ENCODE data around the gene ASB4.

ASB4 gene

GRCh38 chr7:95472581-95473161, 13.1 kb upstream of the ASB4 start:
- ATAC-seq: no peak
- H3K27ac Mint-ChIP-seq: no peak overlapping the region
- no peaks in the 10 kb centered on the region for H3K9me3 Mint-ChIP-seq
- H3K27me3 Mint-ChIP-seq: no peaks in the 10 kb centered on the region
- H3K4me1 Mint-ChIP-seq: peaks cover 8% of the 10 kb centered on the region
- H3K36me3 Mint-ChIP-seq: no peaks in the 10 kb centered on the region
- H3K4me3 Mint-ChIP-seq: no peak overlapping the region

DNA sequence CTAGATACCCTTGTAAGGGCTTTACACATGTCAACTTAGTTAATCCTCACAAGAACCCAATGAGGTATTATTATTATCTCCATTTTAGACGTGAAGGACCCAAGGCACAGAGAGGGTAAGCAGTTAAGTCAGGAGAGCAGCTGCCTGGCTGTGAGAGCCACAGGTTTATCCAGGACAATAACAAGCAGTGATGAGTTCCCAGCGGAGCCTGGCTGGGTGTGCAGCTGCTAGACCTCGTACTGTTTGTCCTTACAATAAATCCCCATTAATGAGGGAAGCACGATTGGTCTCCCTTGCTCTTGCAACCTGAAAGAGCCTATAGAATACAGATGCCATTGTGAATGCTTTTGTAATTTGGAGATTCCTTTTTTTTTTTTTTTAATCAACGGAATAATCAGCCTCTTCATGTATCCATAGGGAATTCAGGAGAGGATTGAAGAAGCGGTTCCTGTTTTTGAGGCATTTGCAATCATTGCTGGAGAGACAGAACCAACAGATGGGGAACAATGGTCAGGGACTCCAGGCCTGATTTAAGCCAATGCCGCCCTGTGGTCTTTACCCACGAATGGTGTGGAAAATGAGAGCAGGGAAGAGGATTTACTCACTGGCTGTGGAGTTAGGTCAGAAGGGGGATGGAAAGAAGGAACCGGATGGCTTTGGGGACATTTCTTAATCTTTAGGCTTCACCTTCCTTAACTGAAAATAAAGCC, 12.3 kb upstream of the ASB4 start:
- no peak for ATAC-seq
- Mint-ChIP-seq H3K4me3 (no peak overlapping the region), H3K27me3 (no peaks in the 10 kb centered on the region), H3K4me1 (peaks cover 8% of the 10 kb centered on the region), H3K9me3 (no peaks in the 10 kb centered on the region), H3K36me3 (no peaks in the 10 kb centered on the region), H3K27ac (no peak overlapping the region)

GRCh38 chr7:95476072-95476847, 9.5 kb upstream of the ASB4 start:
- Mint-ChIP-seq H3K27me3 (no peaks in the 10 kb centered on the region), H3K4me3 (no peak overlapping the region), H3K27ac (no peak overlapping the region), H3K4me1 (peaks cover 5% of the 10 kb centered on the region), H3K9me3 (no peaks in the 10 kb centered on the region), H3K36me3 (no peaks in the 10 kb centered on the region)
- ATAC-seq: no peak

- peaks cover 5% of the 10 kb centered on the region for H3K4me1 Mint-ChIP-seq
- H3K36me3 Mint-ChIP-seq: no peaks in the 10 kb centered on the region
- ATAC-seq: no peak
- H3K27ac Mint-ChIP-seq: no peak overlapping the region
- no peaks in the 10 kb centered on the region for H3K27me3 Mint-ChIP-seq
- H3K9me3 Mint-ChIP-seq: no peaks in the 10 kb centered on the region
- no peak overlapping the region for H3K4me3 Mint-ChIP-seq
These were observed 8.7 kb upstream of the ASB4 start for GRCh38 chr7:95476904-95477594.

- Mint-ChIP-seq H3K27me3 (no peaks in the 10 kb centered on the region), H3K27ac (no peak overlapping the region), H3K36me3 (no peaks in the 10 kb centered on the region), H3K9me3 (no peaks in the 10 kb centered on the region), H3K4me1 (peaks cover 5% of the 10 kb centered on the region), H3K4me3 (no peak overlapping the region)
- no peak for ATAC-seq
These were observed 7.3 kb upstream of the ASB4 start for GRCh38 chr7:95478272-95479037.

DNA sequence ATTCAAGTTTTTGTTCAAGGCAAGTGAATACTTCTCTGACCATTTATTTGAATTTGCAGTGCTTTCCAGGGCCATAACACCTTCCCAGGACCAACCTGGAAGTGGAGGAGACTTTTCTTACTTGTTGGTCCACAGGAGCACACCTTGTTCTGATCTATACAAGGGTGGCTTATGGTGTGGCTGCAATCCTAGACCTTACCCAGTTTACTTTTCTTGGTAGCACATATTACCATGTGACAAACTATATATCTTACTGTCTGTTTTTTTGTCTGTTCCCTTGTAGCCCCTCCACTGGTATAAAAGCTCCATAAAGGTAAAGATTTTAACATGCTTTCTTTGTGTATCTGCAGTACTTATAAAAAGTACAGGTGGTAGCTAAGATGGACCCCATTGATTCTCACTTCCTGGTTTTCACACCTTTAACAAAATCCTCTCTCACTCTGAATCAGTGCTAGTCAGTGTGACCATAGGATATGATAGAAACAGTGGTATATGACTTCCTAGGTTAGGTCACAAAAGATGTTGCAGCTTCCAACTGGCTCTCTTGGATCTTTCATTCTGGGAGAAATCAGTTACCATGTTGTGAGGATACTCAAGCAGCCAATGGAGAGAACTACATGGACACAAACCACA, 5.6 kb upstream of the ASB4 start:
- no peak for ATAC-seq
- H3K9me3 Mint-ChIP-seq: no peaks in the 10 kb centered on the region
- H3K27me3 Mint-ChIP-seq: no peaks in the 10 kb centered on the region
- no peak overlapping the region for H3K27ac Mint-ChIP-seq
- H3K36me3 Mint-ChIP-seq: no peaks in the 10 kb centered on the region
- no peak overlapping the region for H3K4me3 Mint-ChIP-seq
- peaks cover 5% of the 10 kb centered on the region for H3K4me1 Mint-ChIP-seq

DNA sequence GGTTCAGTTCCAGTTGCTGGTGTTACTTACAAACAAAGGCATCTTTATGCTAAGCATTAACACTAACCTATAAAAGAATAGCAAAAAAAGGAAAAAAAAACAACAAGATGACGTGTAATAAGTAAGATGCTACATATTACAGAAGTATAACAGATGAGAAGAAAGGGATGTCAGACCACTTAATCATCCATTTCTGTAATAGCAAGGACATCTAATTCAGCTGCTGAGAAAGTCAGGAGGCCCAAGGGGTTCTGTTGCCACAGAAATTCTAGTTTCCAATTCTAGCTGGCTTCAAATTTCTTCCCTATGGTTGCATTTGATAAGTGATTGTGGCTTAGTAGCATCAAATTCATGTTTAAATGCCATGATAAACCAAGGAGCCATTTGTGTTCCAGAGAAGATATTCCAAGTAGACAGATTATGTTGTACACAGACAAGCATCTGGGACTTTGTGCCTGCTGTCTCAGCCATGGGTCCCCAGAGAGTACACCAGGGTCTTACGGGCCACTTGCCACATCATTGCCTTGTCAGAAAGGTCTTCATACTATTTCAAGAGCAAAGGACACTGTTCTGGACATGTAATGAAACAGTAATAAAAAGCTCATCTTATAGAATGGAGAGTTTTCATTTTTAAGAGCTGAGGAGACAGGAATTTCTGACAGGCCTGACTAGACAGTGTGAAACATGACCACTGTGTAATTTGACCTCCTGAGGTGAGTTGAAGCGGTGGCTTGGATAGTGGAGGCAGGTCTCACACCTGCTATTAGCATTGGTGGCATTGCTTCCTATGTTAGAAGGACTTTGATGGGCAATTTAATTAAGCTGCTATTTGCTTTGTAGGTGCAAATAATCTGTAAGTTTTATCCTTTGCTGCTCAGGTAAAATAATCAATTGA, 4.2 kb upstream of the ASB4 start:
- no peaks in the 10 kb centered on the region for H3K27me3 Mint-ChIP-seq
- H3K4me3 Mint-ChIP-seq: no peak overlapping the region
- no peaks in the 10 kb centered on the region for H3K9me3 Mint-ChIP-seq
- H3K36me3 Mint-ChIP-seq: no peaks in the 10 kb centered on the region
- no peak for ATAC-seq
- peaks cover 5% of the 10 kb centered on the region for H3K4me1 Mint-ChIP-seq
- no peak overlapping the region for H3K27ac Mint-ChIP-seq

DNA sequence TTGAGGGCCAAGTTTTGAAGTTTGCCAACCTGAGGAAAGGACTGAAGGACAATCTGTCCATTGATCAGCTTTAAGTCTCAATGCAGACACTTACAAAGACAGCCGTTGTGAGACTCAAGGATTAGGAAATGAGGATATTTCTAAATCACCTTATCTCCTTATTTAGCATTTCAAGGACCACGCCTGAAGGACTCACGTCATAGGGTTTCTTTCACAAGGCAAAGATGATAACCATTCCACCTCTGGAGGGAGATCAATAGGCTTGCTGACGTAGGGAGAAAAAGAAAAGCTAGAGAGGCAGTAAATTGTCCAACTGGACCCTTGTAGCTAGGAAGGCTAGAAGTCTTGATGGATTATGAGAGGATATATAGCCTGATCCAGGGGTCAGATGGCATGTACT, 3.3 kb upstream of the ASB4 start:
- no peaks in the 10 kb centered on the region for H3K27me3 Mint-ChIP-seq
- H3K36me3 Mint-ChIP-seq: no peaks in the 10 kb centered on the region
- H3K4me3 Mint-ChIP-seq: no peak overlapping the region
- H3K27ac Mint-ChIP-seq: peak overlapping the region; percentile 32
- ATAC-seq: no peak
- H3K4me1 Mint-ChIP-seq: peaks cover 5% of the 10 kb centered on the region
- no peaks in the 10 kb centered on the region for H3K9me3 Mint-ChIP-seq

DNA sequence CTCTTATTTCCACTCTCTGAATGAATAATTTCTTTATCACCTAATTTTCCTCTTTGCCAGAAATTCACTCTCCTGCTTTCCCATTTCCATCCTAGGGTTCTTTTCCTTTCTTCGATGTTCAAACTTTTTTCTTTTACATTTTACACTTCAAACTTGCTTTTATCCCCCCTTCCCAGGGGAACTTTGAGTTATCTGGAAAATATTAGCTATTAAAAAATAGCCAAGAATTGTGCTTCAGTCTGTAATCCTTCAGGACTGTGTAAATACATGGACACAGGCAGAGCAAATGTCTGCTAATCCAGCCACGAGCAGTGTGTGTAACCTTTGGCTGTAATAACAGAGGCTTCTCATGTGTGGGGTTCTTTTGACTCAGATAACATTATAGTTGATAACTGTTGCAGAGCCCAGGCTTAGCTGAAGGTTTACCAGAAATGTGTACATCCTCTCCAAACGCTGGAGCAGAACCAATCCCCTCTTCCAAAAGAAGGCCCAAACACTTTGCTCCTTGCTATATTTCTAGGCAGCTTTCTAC, 4.6 kb downstream of the ASB4 start:
- ATAC-seq: no peak
- Mint-ChIP-seq H3K27ac (no peak overlapping the region), H3K4me1 (no peaks in the 10 kb centered on the region), H3K27me3 (peaks cover 8% of the 10 kb centered on the region), H3K4me3 (no peak overlapping the region), H3K36me3 (no peaks in the 10 kb centered on the region), H3K9me3 (no peaks in the 10 kb centered on the region)

- Mint-ChIP-seq H3K27me3 (peaks cover 8% of the 10 kb centered on the region), H3K4me1 (no peaks in the 10 kb centered on the region), H3K4me3 (no peak overlapping the region), H3K36me3 (no peaks in the 10 kb centered on the region), H3K27ac (no peak overlapping the region), H3K9me3 (no peaks in the 10 kb centered on the region)
- no peak for ATAC-seq
These were observed 5.5 kb downstream of the ASB4 start for GRCh38 chr7:95491201-95491600.

DNA sequence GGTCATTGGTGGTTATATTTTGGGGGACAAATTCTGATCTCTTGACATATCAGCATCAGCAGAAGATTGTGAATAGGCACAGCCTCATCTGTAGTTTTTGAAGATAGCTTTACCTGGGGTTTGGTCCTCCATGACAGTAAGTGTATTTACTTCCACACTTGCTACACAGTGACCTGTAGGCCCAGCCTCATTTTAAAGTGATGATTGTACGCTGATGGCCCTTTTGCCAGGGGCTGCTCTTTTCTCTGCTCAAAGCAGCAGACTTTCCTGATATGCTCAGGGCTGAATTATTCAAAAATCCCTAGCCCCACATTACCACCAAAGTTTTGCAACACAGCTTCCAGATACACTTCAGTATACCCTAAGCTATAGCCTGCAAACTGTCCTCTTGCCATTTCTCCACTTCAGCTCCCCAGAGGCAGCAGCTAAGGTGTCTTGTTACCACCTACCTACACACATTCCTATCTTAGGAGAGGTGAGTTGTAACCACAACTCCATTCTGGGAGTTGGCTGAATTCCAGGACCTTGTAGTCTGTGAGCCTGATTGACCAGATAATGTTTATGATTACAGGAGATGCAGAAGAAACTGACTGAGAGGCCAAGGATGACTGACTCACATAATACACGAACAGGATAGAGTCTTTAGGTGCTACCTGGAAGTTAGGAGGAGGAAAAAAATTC, 6.0 kb downstream of the ASB4 start:
- peaks cover 8% of the 10 kb centered on the region for H3K27me3 Mint-ChIP-seq
- no peak overlapping the region for H3K27ac Mint-ChIP-seq
- H3K4me1 Mint-ChIP-seq: no peaks in the 10 kb centered on the region
- H3K9me3 Mint-ChIP-seq: no peaks in the 10 kb centered on the region
- ATAC-seq: no peak
- no peaks in the 10 kb centered on the region for H3K36me3 Mint-ChIP-seq
- no peak overlapping the region for H3K4me3 Mint-ChIP-seq

GRCh38 chr7:95493247-95493646, 7.5 kb downstream of the ASB4 start:
- H3K4me3 Mint-ChIP-seq: no peak overlapping the region
- peaks cover 8% of the 10 kb centered on the region for H3K27me3 Mint-ChIP-seq
- H3K27ac Mint-ChIP-seq: no peak overlapping the region
- H3K9me3 Mint-ChIP-seq: no peaks in the 10 kb centered on the region
- no peak for ATAC-seq
- no peaks in the 10 kb centered on the region for H3K36me3 Mint-ChIP-seq
- H3K4me1 Mint-ChIP-seq: no peaks in the 10 kb centered on the region

GRCh38 chr7:95493844-95494243, 8.1 kb downstream of the ASB4 start:
- ATAC-seq: no peak
- Mint-ChIP-seq H3K4me3 (no peak overlapping the region), H3K36me3 (no peaks in the 10 kb centered on the region), H3K4me1 (no peaks in the 10 kb centered on the region), H3K9me3 (no peaks in the 10 kb centered on the region), H3K27ac (no peak overlapping the region), H3K27me3 (peaks cover 10% of the 10 kb centered on the region)
